DMS153 (cell line): ENCODE measurements around the gene SPI1.

Experiments
- DNase-seq: peaks from one replicate; lab custom pipeline; 2025; lab: John Stamatoyannopoulos, UW

The SPI1 gene

GRCh38 chr11:47388697-47389576 lies 10.6 kb upstream of the SPI1 start:
- DNase-seq, result no peak

DNA sequence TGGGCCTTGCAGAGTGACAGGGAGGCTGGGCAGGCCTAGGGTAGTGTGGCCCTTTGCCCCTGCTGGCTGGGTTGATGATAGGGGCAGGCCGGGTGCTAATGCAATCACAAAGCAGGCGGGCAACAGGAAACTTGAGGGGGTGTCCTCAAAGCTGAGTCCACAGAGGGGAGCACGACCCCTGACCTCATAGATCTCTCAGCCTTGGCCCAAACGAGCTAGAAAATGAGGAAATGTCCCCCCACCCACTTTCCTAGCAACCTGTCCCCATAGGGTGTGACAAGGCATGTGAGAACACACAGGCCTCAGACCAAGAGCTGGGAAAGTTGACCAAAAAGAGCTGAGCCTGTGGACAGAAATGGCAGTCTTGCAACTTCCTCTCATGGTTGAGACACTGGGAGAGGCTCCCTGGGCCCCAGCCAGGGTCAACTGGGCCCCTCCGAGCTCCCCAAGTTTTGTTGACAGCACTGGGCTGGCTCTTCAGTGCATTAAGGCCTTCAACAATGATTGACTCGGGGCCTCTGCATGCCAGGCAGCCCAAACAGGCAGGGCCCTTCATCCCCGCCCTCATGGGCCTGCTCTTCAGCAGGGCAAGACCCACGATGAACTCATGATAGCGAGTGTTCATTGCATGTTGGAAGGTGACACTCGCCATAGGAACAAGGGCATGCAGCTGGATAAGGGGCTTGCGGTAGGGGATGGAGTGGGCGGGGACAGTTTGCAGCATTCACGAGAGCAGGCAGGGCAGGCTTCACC lies 9.8 kb upstream of the SPI1 start:
- no peak for DNase-seq

DNA sequence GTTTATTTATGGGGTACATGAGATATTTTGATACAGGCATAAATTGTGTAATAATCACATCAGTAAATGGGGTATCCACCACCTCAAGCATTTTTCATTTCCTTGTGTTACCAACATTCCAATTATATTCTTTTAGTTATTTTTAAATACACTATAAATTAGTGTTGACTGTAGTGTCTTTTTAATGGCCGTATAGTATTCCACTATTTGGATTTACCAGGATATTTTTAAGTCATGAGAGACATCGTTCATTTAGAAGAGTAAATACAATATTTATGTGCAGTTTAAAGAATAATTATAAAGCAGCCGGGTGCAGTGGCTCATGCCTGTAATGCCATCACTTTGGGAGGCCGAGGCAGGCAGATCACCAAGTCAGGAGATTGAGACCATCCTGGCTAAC lies 6.2 kb upstream of the SPI1 start:
- DNase-seq, result no peak

- DNase-seq, result no peak
Observed at GRCh38 chr11:47383071-47383470, 4.7 kb upstream of the SPI1 start.

GRCh38 chr11:47380078-47380477 lies 1.7 kb upstream of the SPI1 start:
- no peak for DNase-seq

- DNase-seq, result no peak
Observed at GRCh38 chr11:47379317-47379716, 970 bp upstream of the SPI1 start.

GRCh38 chr11:47378836-47379170 lies 456 bp upstream of the SPI1 start:
- DNase-seq, result no peak

DNA sequence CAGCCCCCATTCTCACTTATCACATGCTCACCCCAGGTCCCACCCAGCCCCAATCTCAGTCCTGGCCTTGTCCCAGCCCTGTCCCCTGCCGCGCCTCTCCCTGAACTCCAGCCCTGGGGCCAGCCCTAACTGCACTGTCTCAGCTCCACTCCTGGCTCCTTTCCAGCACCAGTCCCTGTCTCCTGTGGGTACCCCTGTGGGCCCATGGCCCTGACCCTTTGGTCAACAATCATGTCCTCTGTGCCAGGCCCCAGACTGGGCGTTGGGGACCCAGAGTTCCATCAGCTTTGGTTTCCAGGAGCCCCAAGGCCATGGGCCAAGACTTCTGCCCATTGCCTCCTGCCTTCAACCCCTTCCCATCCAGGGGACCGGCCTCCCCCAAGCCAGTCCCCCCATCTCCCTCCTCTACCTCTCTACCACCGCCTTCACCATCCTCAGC lies 757 bp downstream of the SPI1 start:
- DNase-seq, result no peak

- no peak for DNase-seq
Observed at GRCh38 chr11:47376525-47377371, 1.6 kb downstream of the SPI1 start.

DNA sequence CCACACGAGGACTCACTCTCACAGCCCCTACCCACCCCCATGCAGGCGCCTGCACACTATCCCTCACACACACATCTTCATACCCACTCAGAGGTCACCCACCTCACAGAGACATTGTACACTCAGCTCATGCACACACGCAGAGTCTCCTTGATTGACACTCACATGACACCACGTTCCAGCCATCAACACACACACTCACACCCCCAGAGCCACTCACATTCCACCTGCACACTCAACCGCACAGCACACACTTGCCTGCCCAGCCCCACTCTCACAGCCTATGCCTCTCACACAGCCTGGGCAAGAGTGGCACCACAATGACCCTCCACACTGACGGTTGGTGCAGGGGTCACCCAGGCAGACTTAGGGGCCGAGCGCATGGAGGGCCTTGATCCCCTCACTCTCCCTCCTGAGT lies 2.2 kb downstream of the SPI1 start:
- no peak for DNase-seq

GRCh38 chr11:47375546-47376085 lies 2.7 kb downstream of the SPI1 start:
- DNase-seq, result no peak

GRCh38 chr11:47375020-47375419 lies 3.3 kb downstream of the SPI1 start:
- no peak for DNase-seq

- no peak for DNase-seq
Observed at GRCh38 chr11:47374720-47375019, 3.7 kb downstream of the SPI1 start.

GRCh38 chr11:47373876-47374719 lies 4.2 kb downstream of the SPI1 start:
- peak; percentile 9 for DNase-seq

GRCh38 chr11:47372422-47372821 lies 5.9 kb downstream of the SPI1 start:
- DNase-seq, result no peak

DNA sequence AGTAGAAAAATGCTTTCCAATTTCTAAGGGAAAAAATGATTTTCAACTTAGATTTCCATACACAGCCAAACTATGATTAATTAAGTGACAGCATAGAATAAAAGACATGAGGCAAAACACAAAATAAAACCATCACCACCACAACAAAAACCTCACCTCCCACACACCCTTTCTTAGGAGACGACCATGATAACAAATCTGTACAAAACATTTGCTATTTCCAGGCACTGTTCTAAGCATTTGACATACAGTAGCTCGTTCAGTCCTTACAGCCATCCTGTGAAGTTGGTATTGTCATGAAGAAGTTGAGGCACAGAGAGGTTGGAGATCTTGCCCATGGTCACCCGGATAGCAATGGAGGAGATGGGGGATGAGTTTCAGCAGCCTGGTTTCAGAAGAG lies 8.7 kb downstream of the SPI1 start:
- no peak for DNase-seq

DNA sequence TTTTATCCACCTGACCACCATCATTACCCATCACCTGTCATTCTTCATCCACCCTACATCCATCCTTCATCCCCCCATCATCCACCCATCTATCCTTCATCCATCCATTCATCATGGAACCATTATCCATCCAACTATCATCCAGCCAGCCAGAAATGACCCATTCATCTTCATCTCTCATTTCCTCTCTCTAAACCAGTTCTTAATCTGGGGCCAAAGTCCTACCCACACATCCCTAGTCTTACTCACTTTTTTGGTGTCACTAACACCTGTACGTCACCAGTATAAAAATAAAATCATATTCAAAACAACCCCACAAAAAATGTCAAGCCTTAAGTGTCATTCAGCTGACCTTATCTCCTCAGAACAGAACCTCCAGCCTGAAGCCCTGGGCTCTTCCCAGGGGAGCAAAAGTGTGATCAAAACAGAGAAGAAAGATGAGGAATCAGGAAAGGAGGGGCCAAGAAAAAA lies 12.3 kb downstream of the SPI1 start:
- no peak for DNase-seq

DNA sequence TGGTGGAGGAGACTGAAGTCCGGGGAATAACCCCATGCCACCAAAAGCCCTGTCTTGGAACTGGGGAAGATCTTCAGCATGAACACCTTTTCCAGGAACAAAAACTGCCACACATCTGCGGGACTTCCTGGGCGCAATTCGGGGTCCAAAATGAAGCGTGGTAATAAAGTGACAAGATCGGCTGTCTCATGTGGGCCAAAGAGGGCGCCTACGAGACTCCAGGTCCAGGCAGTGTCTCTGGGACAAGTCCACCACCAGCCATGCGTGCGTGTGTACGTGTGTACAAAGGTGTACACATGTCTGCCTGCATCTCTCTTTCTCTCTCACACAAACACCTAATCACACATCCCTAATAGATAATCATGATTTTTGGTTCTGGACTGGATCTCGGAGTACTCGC lies 16.9 kb downstream of the SPI1 start:
- no peak for DNase-seq

DNA sequence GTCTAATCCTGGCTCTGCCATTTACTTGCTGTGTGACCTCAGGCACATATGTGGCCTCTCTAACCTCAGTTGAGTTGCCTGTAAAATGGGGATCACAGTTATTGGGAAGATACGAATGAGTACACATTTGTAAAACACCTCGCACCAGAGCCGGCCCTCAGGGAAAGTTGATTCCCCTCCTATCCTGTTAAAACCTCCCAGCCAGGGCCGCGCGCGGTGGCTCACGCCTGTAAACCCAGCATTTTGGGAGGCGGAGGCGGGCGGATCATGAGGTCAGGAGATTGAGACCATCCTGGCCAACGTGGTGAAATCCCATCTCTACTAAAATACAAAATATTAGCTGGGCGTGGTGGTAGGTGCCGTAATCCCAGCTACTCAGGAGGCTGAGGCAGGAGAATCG lies 18.0 kb downstream of the SPI1 start:
- no peak for DNase-seq

DNA sequence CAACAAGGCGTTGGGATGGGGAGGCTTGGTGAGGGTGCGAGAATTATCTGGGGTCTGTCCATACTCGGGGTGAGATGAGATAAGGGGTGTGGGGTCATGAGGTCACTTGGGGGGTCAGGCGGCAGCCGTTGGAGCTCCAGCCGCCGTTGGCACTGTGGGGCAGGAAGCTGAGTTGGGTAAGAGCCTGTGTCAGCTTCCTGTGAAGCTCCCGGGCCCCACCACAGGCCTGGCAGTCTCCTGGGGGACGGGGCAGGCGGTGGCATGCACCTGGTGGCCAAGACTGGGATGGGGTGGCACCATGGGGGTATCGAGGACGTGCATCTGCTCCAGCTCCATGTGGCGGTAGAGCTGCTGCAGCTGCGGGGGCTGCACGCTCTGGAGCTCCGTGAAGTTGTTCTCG lies 18.8 kb downstream of the SPI1 start:
- no peak for DNase-seq

GRCh38 chr11:47359162-47359561 lies 19.2 kb downstream of the SPI1 start:
- DNase-seq, result no peak

GRCh38 chr11:47358731-47359051 lies 19.7 kb downstream of the SPI1 start:
- no peak for DNase-seq
